DOHH2 (cell line): Measurements from ENCODE around the gene ENOX1.

Experiments
- H3F3A ChIP-seq: fragments of 200-600 bp; sonication (generic), shearing (Covaris generic); 2 replicates; pipeline ENCODE4 v1.6.0; 2016; ENCODE audit warnings: antibody characterized with exemption, mild to moderate bottlenecking; ENCODE audit not compliant: control insufficient read depth, insufficient read depth
- H3K27ac ChIP-seq: fragments of 200-600 bp; sonication (generic); 2 replicates; pipeline ENCODE4 v1.5.1; 2014; ENCODE audit warnings: low read depth, mild to moderate bottlenecking, low read length, moderate library complexity
- H3K27me3 ChIP-seq: fragments of 200-600 bp; sonication (generic); 2 replicates; pipeline ENCODE4 v1.6.1; 2014; ENCODE audit warnings: mild to moderate bottlenecking, low read length, mixed read lengths; ENCODE audit not compliant: control insufficient read depth
- H3K36me3 ChIP-seq: fragments of 200-600 bp; sonication (generic); 2 replicates; pipeline ENCODE4 v1.6.1; 2014; ENCODE audit warnings: mild to moderate bottlenecking, low read length, moderate library complexity, mixed read lengths; ENCODE audit not compliant: control insufficient read depth
- H3K4me1 ChIP-seq: fragments of 200-600 bp; sonication (generic); 2 replicates; pipeline ENCODE4 v1.6.1; 2014; ENCODE audit warnings: mild to moderate bottlenecking, low read length, mixed read lengths; ENCODE audit not compliant: control insufficient read depth
- H3K4me2 ChIP-seq: fragments of 200-600 bp; sonication (generic); 2 replicates; pipeline ENCODE4 v1.6.0; 2014; ENCODE audit warnings: mild to moderate bottlenecking, low read length, moderate library complexity
- H3K4me3 ChIP-seq: fragments of 200-600 bp; sonication (generic); 2 replicates; pipeline ENCODE4 v1.5.1; 2014; ENCODE audit warnings: mild to moderate bottlenecking, low read length, mixed read lengths
- H3K79me2 ChIP-seq: fragments of 200-600 bp; sonication (generic); 2 replicates; pipeline ENCODE4 v1.6.1; 2014; ENCODE audit warnings: mild to moderate bottlenecking, low read length, mixed read lengths; ENCODE audit not compliant: control insufficient read depth
- H3K9me2 ChIP-seq: fragments of 200-600 bp; sonication (generic); replicated peaks from 2 replicates; pipeline ENCODE4 v1.6.1; 2014; ENCODE audit warnings: mild to moderate bottlenecking, low read length, mixed read lengths; ENCODE audit not compliant: control insufficient read depth
- H3K9me3 ChIP-seq: fragments of 200-600 bp; sonication (generic); 2 replicates; pipeline ENCODE4 v1.6.1; 2014; ENCODE audit warnings: antibody characterized with exemption, low read length, mixed read lengths; ENCODE audit not compliant: control insufficient read depth, insufficient read depth
- H4K20me1 ChIP-seq: fragments of 200-600 bp; sonication (generic); 2 replicates; pipeline ENCODE4 v1.6.0; 2014; ENCODE audit warnings: low read depth, mild to moderate bottlenecking, antibody characterized with exemption, low read length, moderate library complexity; ENCODE audit not compliant: control insufficient read depth, insufficient read depth
- EZH2phosphoT487 ChIP-seq: fragments of 200-600 bp; sonication (generic); IDR thresholded peaks from 2 replicates; pipeline ENCODE4 v1.6.1; 2017; ENCODE audit warnings: borderline replicate concordance, mild to moderate bottlenecking, antibody characterized with exemption, low read length, moderate library complexity, mixed read lengths
- TF ChIP-seq, protein P1 (sequence below): fragments of 200-600 bp; sonication (generic); IDR thresholded peaks from one replicate; pipeline ENCODE4 v1.5.1; 2014; ENCODE audit warnings: antibody characterized with exemption, mild to moderate bottlenecking, low read depth, low read length; ENCODE audit not compliant: poor library complexity, severe bottlenecking

Gene ENOX1

DNA sequence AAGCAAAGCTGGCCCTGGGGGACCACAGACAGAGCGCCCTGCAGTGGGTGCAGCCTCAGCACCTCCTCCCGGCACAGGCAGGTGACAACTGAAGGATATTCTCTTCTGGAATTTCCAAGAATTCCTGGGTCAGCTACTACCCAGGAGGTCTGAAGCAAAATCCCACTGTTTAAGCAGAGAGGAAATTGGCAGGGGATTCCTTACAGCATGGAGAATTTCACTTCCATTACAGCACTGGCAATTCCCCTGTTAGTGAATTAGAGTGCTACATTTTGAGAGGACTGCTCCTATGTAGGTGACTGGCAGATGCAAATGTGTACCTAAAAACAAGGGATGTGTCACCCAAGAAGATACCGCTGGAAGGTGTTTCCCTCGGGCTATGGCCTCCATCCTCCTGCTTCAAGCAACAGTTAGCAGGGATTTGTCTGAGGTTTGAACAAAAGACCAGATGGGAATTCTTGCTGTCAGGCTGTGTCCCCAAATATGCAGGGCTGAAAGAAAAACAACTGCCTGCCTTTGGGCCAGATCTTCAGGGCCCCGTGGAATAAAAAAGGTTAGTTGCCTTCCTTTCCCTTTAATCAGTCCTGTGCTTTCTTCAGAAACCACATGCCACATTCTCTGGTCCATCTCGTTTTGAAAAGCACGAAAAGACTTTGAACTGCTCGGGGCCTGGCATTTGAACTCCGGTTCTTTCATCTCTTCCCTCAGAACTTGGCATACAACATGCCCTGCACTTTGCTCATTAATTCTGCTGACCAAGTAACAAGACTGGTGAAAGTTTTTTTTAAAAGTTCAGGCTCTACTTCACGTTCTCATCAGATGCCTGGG lies 466.9 kb downstream of the ENOX1 start:
- TF ChIP-seq, protein P1, sequence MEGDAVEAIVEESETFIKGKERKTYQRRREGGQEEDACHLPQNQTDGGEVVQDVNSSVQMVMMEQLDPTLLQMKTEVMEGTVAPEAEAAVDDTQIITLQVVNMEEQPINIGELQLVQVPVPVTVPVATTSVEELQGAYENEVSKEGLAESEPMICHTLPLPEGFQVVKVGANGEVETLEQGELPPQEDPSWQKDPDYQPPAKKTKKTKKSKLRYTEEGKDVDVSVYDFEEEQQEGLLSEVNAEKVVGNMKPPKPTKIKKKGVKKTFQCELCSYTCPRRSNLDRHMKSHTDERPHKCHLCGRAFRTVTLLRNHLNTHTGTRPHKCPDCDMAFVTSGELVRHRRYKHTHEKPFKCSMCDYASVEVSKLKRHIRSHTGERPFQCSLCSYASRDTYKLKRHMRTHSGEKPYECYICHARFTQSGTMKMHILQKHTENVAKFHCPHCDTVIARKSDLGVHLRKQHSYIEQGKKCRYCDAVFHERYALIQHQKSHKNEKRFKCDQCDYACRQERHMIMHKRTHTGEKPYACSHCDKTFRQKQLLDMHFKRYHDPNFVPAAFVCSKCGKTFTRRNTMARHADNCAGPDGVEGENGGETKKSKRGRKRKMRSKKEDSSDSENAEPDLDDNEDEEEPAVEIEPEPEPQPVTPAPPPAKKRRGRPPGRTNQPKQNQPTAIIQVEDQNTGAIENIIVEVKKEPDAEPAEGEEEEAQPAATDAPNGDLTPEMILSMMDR = no peak
- TF ChIP-seq EZH2phosphoT487 = no peak
- no peak overlapping the region for H3K4me2 ChIP-seq
- H3F3A ChIP-seq = no peaks in the 10 kb centered on the region
- H3K4me3 ChIP-seq = no peak overlapping the region
- no peaks in the 10 kb centered on the region for H3K9me2 ChIP-seq
- no peak overlapping the region for H3K27ac ChIP-seq
- H3K27me3 ChIP-seq = no peaks in the 10 kb centered on the region; the same call in 1 of the 2 replicates
- no peaks in the 10 kb centered on the region for H3K79me2 ChIP-seq
- H3K9me3 ChIP-seq = no peaks in the 10 kb centered on the region
- H3K36me3 ChIP-seq = no peaks in the 10 kb centered on the region
- no peaks in the 10 kb centered on the region for H4K20me1 ChIP-seq
- no peaks in the 10 kb centered on the region for H3K4me1 ChIP-seq

DNA sequence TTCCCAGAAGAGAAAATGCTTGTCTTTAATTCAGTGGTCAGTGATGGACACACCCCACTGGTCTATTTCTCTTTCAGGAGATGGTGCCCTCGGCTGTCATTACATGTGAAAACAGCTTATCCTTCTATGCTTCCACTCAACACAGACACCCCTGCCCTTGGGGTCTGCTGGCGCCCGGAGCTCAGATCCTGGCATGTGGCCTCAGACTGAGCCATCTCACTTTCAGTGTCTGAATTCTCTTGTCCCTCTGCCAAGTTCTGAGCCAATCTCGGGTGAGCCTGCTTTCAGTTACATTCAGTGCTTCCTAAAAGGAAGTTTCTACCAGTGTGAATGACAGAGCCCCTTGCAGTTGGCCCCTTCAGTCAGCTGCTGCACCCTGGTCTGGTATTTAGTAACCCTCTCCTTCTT lies 469.8 kb downstream of the ENOX1 start:
- no peaks in the 10 kb centered on the region for H3K79me2 ChIP-seq
- H3K36me3 ChIP-seq = no peaks in the 10 kb centered on the region
- no peak overlapping the region for H3K27ac ChIP-seq
- H3K4me2 ChIP-seq = no peak overlapping the region
- H4K20me1 ChIP-seq = no peaks in the 10 kb centered on the region
- H3K27me3 ChIP-seq = no peaks in the 10 kb centered on the region
- no peak overlapping the region for H3K4me3 ChIP-seq
- H3K9me3 ChIP-seq = no peaks in the 10 kb centered on the region
- no peaks in the 10 kb centered on the region for H3K9me2 ChIP-seq
- H3K4me1 ChIP-seq = no peaks in the 10 kb centered on the region
- no peaks in the 10 kb centered on the region for H3F3A ChIP-seq
- TF ChIP-seq, protein P1 = no peak
- TF ChIP-seq EZH2phosphoT487 = no peak

DNA sequence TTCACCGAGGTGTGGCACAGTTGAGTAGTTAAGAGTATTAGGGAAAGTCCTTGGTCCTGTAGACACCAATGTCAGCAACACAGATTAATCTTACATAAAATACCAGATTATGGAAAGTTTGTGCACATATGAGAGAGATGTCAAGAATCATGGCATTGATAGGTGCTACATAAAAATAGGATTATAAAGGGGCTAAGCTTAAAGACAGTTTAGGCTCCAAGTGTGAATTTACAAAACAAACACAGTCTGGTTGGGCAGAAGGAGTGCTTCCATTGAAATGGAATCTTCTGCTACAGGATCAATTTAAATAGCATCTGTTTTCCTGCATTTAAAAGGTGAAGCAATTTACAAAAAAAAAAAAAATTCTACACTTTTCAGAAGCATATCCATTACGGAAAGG lies 470.5 kb downstream of the ENOX1 start:
- Histone ChIP-seq H3K4me2 (no peak overlapping the region), H3K4me3 (no peak overlapping the region), H3K36me3 (no peaks in the 10 kb centered on the region), H3K4me1 (no peaks in the 10 kb centered on the region), H3K9me2 (no peaks in the 10 kb centered on the region), H4K20me1 (no peaks in the 10 kb centered on the region), H3K27me3 (0 out of 2 replicates have a peak, but pooled peaks cover 2% of the 10 kb centered on the region), H3K27ac (no peak overlapping the region), H3K79me2 (no peaks in the 10 kb centered on the region), H3K9me3 (no peaks in the 10 kb centered on the region), H3F3A (no peaks in the 10 kb centered on the region)
- no peak for TF ChIP-seq EZH2phosphoT487
- TF ChIP-seq, protein P1 = no peak
